HG03439 (cell line): Measurements from ENCODE around the gene FAM53B.
"Not testable (repeated sequence)": the region's sequence is repeated elsewhere in the genome, so short reads cannot be mapped to it uniquely, and the experiment has no call there.

Experiments
- ATAC-seq: cut with Tn5 transposase; IDR thresholded peaks from one replicate; pipeline ENCODE4 v1.9.1; 2021; ENCODE audit warnings: mild to moderate bottlenecking, moderate library complexity; ENCODE audit not compliant: unreplicated experiment

Gene FAM53B

GRCh38 chr10:124616836-124617130 is 127.4 kb downstream of the FAM53B start:
- no peak for ATAC-seq

- ATAC-seq, result no peak
Measured at GRCh38 chr10:124616040-124616835, 127.9 kb downstream of the FAM53B start.

GRCh38 chr10:124615259-124615658 is 128.9 kb downstream of the FAM53B start:
- ATAC-seq, result no peak

DNA sequence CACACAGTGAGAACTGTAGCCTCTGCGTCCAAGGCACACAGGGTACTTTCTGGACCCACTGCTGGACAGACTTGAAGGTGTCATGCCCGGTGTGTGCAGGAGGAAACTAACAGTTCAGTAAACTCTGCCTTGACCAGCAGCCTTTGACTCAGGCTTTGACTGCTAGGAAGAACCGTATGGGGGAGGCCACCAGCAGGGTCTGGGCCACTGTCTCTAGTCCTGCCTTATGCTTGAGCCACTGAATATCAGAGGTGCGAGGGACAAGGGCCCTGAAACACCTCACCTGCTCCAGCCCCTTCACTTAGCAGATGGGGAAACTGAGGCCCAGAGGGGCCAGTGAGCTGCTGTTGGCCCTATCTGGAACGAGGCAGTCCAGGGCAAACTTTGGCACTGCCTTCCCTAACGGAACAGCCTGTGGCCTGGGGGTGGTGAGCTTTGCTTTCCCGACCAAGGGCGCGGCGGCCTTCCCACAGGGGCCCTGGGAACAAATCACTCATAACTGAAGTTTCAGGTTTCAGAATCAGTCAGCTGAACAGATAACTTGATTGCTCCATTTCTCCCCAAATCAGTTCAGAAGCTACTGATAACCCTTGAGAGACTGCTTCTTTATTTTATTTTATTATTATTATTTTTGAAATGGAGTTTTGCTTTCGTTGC is 130.0 kb downstream of the FAM53B start:
- ATAC-seq, result peak; percentile 52

DNA sequence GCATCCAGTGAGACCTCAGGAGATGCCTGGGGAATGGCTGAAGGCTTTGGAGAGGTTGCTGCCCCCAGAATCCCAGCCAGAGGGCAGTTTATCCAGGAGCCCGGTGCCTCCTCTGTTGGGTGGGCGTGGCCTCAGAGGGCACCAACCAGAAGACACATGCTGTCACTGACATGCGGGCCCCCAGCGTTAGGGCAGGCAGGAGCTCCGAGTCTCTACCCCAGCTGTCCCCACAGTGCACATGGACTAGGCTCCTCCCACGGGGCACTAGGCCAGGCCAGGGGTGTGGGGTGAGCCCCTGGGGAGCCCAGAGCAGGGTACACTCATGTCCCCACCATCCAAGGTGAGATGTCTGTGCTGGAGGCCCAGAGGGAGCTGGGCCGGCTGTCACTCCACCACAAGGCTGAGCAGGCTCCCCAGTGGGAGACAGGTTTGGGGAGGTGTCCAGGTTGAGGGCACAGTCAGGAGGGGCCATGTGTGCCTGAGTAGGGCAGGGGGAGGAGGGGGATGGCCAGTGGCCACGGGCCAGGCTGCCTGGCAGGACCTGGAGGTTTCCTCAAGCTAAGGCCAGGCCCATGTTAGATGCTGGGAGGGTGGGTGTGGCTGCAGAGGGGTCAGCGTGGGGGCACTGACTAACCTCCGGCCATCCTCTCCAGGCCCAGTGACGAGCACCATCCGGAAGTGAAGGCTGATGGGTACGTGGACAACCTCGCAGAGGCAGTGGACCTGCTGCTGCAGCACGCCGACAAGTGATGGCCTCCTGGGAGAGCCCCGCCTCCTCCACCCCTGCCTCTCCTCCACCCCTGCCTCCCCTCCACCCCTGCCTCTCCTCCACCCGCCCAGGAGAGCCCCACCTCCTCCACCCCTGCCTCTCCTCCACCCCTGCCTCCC is 131.3 kb downstream of the FAM53B start:
- ATAC-seq, result no peak

GRCh38 chr10:124611738-124612137 is 132.4 kb downstream of the FAM53B start:
- ATAC-seq, result no peak

DNA sequence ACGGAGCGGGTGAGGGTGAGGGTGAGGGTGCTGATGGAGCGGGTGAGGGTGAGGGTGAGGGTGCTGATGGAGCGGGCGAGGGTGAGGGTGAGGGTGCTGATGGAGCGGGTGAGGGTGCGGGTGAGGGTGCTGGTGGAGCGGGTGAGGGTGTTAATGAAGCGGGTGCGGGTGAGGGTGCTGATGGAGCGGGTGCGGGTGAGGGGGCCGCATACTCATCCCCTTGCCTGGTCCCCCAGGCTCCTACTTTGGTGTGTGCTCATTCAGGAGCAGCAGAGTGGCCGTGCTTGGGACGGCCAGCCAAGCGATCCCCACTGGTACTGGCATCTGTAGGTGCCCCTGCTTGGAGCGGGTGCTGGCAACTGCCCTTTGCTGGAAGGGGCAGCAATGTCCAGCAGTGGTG is 133.3 kb downstream of the FAM53B start:
- ATAC-seq, result not testable (repeated sequence)

DNA sequence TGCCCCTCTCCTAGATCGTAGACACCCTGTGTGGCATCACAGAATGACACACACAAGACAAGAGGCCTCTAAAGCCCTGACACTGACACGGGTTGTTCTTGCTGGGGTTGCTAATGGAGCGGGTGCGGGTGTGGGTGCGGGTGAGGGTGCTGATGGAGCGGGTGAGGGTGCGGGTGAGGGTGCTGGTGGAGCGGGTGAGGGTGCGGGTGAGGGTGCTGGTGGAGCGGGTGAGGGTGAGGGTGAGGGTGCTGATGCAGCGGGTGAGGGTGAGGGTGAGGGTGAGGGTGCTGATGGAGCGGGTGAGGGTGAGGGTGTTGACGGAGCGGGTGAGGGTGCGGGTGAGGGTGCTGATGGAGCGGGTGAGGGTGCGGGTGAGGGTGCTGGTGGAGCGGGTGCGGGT is 134.0 kb downstream of the FAM53B start:
- not testable (repeated sequence) for ATAC-seq

DNA sequence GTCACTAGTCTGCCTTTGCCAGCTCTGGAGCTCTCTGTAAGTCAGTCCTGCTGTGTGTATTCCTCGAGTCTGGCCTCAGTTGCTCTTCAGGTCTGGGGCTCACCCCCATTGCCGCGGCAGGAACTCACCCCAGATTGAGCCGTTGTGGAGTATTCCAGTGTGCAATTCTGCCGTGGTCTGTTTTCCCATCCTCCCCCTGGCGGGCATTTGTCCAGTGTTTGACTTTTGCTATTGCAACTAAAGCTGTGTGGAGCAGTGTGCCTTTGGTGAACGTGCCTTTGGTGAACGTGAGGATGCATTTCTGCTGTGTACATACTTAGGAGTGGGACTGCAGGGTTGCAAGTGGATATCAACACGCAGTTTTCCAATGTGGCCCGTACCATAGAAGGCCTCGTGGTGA is 134.5 kb downstream of the FAM53B start:
- no peak for ATAC-seq

- ATAC-seq, result no peak
Measured at GRCh38 chr10:124608093-124608721, 136.0 kb downstream of the FAM53B start.

DNA sequence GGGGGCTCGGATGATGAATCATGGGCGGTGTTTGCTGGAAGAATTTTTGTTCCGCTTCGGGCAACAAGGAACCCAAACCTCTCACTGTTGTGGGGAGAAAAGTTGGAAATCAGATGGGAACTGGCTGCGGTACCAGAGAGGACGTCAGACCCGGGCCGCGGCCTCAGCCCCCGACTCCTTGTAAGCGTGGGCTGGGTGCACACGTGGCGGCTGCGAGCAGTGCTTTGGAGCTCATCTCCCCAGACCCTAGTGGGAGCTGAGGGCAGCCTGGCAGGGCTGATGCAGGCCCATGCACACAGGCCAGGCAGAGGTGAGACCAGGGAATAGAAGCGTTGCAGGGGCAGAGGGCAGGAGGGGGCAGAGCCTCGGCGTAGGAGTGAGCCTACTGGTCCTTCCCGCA is 136.5 kb downstream of the FAM53B start:
- ATAC-seq, result no peak

- no peak for ATAC-seq
Measured at GRCh38 chr10:124606822-124607221, 137.4 kb downstream of the FAM53B start.

- ATAC-seq, result no peak
Measured at GRCh38 chr10:124605856-124606812, 138.0 kb downstream of the FAM53B start.

DNA sequence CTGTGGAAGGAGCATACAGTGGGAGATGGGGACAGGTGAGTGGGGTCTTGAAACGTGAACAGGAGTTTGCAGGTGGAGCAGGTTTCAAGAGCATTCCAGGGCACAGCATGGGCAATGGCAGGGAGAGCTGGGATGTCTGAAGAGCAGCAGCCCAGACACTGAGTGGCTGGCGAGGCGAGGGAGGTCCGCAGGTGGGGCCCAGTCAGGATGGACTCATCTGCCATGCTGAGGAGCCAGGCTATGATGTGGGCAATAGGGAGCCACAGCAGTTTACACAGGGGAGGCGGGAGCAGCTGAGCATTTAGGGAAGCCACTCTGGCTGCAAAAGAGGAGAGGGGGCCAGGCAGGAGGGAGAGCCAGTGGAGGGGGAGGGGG is 138.7 kb downstream of the FAM53B start:
- ATAC-seq, result no peak

- ATAC-seq, result no peak
Measured at GRCh38 chr10:124605001-124605370, 139.2 kb downstream of the FAM53B start.

DNA sequence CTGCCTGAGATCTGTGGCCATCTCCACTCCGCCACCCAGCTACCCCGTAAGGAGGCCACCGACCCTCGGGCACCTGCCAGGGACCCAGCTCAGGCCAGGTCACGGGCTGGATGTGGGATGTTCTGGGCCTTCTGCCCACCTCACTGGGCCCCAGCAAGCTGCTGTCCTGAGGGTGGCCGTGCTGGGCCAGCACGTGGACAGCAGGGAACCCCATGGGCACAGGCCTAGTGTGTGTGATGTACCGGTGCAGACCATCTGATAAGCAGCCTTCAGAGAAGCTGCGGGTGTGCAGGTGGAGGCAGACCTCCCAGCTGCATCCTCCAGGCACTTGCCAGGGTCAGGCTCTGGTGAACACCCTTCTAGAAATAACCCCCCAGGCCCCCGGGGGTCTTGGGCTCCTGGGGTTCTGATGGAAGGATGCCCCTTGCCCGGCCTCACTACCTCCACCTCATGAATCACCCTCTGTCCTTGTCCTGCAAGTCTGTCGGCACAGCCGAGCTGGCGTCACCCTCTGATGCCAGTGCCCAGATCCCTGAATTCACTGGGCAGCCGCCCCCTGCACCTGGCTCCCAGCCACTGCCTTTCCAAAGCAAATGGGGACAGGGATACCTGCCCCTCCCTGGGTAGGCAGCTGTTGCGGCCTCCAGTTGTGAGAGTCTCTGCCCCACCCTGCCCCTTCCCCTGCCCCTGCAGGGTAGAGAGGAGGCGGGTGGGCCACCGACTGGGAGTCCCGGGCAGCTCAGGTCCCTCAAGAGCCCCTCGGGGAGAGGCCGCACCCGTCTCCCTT is 139.8 kb downstream of the FAM53B start:
- ATAC-seq, result no peak

DNA sequence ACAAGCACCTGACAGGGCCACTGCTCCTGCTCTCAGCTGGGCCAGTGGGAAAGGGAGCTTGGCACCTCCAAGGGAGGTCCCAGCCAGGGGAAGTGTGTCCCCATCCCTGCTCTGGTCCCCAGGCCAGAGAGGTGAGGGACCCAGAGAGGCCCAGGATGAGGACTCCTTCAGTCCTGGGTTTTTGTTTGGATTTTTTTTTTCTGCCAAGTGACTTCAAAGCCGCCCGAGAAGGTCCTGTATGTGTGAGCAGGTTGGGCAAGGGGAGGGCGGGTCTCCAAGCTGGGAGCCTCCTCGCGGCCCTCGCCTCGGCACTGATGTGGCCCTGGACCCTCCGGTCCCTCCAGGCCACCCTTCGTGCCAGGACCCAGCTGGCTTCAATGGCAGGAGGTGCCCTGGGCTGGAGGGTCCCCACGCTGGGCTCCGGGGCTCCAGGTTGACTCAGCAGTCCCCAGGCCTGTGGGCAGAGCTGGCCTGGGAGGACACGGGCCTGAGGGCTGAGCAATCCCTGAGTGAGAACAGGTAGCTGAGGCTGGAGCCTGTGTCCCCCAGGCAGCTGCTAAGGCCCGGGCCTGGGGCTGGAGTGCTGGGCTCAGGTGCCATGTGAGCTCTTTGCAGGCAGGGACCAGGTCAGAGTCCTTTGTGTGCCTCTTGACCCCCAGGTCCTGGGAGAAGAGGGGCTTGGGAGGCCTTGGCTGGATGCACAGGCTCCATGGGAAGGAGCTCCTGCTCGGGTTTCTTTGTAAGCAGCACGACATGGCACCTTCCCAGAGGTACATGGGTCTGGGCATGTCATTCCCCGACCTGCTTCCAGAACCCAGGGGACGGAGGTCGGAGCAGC is 140.6 kb downstream of the FAM53B start:
- ATAC-seq, result no peak

- no peak for ATAC-seq
Measured at GRCh38 chr10:124602646-124603365, 141.4 kb downstream of the FAM53B start.
